ENCODE measurements around the gene RNFT2.

RNFT2 gene

DNA sequence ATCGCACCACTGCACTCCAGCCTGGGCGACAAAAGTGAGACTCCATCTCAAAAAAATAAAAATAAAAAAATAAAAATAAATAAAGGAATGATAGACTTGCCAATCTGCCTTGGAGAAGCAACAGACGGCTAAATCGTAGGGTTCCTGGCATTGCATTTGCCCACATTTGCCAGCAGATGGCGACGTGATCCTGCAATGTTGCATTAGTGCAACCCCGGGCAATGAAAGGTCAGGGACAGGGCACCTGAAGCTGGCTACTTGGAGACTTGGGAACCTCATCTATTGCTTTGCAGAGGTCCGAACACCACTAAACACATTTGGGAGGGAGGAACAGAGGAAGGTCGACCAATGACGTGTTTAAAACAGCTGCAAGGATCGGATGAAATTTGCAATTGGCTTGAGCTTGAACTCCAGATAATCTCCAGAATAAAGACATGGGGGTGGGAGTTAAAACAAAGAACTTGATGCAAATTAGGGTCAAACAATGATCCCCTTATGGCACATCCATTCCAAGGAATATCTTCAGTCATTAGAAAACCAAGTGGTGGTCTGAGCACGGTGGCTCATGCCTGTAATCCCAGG lies 34.8 kb upstream of the RNFT2 start (continued):
- TF ChIP-seq, protein P1, sequence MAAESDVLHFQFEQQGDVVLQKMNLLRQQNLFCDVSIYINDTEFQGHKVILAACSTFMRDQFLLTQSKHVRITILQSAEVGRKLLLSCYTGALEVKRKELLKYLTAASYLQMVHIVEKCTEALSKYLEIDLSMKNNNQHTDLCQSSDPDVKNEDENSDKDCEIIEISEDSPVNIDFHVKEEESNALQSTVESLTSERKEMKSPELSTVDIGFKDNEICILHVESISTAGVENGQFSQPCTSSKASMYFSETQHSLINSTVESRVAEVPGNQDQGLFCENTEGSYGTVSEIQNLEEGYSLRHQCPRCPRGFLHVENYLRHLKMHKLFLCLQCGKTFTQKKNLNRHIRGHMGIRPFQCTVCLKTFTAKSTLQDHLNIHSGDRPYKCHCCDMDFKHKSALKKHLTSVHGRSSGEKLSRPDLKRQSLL (tag by site-specific recombination; IDR thresholded peaks at IDR 0.05), result no peak
- peak; percentile 45; the same call in 1 of the 2 replicates for TF ChIP-seq SP7 (tag by site-specific recombination; IDR thresholded peaks at IDR 0.05)
- TF ChIP-seq, protein P2, sequence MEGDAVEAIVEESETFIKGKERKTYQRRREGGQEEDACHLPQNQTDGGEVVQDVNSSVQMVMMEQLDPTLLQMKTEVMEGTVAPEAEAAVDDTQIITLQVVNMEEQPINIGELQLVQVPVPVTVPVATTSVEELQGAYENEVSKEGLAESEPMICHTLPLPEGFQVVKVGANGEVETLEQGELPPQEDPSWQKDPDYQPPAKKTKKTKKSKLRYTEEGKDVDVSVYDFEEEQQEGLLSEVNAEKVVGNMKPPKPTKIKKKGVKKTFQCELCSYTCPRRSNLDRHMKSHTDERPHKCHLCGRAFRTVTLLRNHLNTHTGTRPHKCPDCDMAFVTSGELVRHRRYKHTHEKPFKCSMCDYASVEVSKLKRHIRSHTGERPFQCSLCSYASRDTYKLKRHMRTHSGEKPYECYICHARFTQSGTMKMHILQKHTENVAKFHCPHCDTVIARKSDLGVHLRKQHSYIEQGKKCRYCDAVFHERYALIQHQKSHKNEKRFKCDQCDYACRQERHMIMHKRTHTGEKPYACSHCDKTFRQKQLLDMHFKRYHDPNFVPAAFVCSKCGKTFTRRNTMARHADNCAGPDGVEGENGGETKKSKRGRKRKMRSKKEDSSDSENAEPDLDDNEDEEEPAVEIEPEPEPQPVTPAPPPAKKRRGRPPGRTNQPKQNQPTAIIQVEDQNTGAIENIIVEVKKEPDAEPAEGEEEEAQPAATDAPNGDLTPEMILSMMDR (tag by site-specific recombination; IDR thresholded peaks at IDR 0.05), result peak; percentile 80
- TF ChIP-seq ZNF610 (tag by site-specific recombination; IDR thresholded peaks at IDR 0.05; ENCODE audit: borderline replicate concordance), result no peak
- TF ChIP-seq BCL11B (tag by site-specific recombination; IDR thresholded peaks at IDR 0.05; ENCODE audit: low read depth), result peak; percentile 50; the same call in 1 of the 2 replicates
- TF ChIP-seq ZNF585B (tag by site-specific recombination; IDR thresholded peaks at IDR 0.05), result no peak
- TF ChIP-seq, protein P3, sequence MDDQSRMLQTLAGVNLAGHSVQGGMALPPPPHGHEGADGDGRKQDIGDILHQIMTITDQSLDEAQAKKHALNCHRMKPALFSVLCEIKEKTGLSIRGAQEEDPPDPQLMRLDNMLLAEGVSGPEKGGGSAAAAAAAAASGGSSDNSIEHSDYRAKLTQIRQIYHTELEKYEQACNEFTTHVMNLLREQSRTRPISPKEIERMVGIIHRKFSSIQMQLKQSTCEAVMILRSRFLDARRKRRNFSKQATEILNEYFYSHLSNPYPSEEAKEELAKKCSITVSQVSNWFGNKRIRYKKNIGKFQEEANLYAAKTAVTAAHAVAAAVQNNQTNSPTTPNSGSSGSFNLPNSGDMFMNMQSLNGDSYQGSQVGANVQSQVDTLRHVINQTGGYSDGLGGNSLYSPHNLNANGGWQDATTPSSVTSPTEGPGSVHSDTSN (CRISPR knock-in tag; IDR thresholded peaks at IDR 0.05), result no peak
- TF ChIP-seq, protein P4, sequence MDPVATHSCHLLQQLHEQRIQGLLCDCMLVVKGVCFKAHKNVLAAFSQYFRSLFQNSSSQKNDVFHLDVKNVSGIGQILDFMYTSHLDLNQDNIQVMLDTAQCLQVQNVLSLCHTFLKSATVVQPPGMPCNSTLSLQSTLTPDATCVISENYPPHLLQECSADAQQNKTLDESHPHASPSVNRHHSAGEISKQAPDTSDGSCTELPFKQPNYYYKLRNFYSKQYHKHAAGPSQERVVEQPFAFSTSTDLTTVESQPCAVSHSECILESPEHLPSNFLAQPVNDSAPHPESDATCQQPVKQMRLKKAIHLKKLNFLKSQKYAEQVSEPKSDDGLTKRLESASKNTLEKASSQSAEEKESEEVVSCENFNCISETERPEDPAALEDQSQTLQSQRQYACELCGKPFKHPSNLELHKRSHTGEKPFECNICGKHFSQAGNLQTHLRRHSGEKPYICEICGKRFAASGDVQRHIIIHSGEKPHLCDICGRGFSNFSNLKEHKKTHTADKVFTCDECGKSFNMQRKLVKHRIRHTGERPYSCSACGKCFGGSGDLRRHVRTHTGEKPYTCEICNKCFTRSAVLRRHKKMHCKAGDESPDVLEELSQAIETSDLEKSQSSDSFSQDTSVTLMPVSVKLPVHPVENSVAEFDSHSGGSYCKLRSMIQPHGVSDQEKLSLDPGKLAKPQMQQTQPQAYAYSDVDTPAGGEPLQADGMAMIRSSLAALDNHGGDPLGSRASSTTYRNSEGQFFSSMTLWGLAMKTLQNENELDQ (tag by site-specific recombination; IDR thresholded peaks at IDR 0.05; ENCODE audit: low read depth), result no peak
- no peak for TF ChIP-seq ZNF768 (tag by site-specific recombination; IDR thresholded peaks at IDR 0.05)
- TF ChIP-seq GLIS2 (tag by site-specific recombination; IDR thresholded peaks at IDR 0.05), result no peak
- TF ChIP-seq ZBTB48 (tag by site-specific recombination; IDR thresholded peaks at IDR 0.05), result peak; percentile 38; the same call in 1 of the 2 replicates
- TF ChIP-seq, protein P5, sequence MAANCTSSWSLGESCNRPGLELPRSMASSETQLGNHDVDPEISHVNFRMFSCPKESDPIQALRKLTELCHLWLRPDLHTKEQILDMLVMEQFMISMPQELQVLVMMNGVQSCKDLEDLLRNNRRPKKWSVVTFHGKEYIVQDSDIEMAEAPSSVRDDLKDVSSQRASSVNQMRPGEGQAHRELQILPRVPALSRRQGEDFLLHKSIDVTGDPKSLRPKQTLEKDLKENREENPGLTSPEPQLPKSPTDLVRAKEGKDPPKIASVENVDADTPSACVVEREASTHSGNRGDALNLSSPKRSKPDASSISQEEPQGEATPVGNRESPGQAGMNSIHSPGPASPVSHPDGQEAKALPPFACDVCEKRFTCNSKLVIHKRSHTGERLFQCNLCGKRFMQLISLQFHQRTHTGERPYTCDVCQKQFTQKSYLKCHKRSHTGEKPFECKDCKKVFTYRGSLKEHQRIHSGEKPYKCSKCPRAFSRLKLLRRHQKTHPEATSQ (tag by site-specific recombination; IDR thresholded peaks at IDR 0.05), result no peak
- TF ChIP-seq ZNF335 (tag by site-specific recombination; conservative IDR thresholded peaks at IDR 0.05), result peak; percentile 53; the same call in 1 of the 2 replicates
- TF ChIP-seq, protein P6, sequence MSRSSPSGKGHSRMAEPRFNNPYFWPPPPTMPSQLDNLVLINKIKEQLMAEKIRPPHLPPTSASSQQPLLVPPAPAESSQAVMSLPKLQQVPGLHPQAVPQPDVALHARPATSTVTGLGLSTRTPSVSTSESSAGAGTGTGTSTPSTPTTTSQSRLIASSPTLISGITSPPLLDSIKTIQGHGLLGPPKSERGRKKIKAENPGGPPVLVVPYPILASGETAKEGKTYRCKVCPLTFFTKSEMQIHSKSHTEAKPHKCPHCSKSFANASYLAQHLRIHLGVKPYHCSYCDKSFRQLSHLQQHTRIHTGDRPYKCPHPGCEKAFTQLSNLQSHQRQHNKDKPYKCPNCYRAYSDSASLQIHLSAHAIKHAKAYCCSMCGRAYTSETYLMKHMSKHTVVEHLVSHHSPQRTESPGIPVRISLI (tag by site-specific recombination; IDR thresholded peaks at IDR 0.05), result no peak
- TF ChIP-seq ZNF114 (tag by site-specific recombination; IDR thresholded peaks at IDR 0.05), result no peak
- TF ChIP-seq, protein P7, sequence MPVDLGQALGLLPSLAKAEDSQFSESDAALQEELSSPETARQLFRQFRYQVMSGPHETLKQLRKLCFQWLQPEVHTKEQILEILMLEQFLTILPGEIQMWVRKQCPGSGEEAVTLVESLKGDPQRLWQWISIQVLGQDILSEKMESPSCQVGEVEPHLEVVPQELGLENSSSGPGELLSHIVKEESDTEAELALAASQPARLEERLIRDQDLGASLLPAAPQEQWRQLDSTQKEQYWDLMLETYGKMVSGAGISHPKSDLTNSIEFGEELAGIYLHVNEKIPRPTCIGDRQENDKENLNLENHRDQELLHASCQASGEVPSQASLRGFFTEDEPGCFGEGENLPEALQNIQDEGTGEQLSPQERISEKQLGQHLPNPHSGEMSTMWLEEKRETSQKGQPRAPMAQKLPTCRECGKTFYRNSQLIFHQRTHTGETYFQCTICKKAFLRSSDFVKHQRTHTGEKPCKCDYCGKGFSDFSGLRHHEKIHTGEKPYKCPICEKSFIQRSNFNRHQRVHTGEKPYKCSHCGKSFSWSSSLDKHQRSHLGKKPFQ (tag by site-specific recombination; IDR thresholded peaks at IDR 0.05), result no peak
- TF ChIP-seq, protein P8, sequence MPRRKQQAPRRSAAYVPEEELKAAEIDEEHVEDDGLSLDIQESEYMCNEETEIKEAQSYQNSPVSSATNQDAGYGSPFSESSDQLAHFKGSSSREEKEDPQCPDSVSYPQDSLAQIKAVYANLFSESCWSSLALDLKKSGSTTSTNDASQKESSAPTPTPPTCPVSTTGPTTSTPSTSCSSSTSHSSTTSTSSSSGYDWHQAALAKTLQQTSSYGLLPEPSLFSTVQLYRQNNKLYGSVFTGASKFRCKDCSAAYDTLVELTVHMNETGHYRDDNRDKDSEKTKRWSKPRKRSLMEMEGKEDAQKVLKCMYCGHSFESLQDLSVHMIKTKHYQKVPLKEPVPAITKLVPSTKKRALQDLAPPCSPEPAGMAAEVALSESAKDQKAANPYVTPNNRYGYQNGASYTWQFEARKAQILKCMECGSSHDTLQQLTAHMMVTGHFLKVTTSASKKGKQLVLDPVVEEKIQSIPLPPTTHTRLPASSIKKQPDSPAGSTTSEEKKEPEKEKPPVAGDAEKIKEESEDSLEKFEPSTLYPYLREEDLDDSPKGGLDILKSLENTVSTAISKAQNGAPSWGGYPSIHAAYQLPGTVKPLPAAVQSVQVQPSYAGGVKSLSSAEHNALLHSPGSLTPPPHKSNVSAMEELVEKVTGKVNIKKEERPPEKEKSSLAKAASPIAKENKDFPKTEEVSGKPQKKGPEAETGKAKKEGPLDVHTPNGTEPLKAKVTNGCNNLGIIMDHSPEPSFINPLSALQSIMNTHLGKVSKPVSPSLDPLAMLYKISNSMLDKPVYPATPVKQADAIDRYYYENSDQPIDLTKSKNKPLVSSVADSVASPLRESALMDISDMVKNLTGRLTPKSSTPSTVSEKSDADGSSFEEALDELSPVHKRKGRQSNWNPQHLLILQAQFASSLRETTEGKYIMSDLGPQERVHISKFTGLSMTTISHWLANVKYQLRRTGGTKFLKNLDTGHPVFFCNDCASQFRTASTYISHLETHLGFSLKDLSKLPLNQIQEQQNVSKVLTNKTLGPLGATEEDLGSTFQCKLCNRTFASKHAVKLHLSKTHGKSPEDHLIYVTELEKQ (tag by site-specific recombination; IDR thresholded peaks at IDR 0.05; ENCODE audit: borderline replicate concordance), result no peak
- TF ChIP-seq ZIC2 (tag by site-specific recombination; IDR thresholded peaks at IDR 0.05), result no peak
- peak; percentile 90 for TF ChIP-seq ZNF2 (tag by site-specific recombination; IDR thresholded peaks at IDR 0.05)
- TF ChIP-seq, protein P9, sequence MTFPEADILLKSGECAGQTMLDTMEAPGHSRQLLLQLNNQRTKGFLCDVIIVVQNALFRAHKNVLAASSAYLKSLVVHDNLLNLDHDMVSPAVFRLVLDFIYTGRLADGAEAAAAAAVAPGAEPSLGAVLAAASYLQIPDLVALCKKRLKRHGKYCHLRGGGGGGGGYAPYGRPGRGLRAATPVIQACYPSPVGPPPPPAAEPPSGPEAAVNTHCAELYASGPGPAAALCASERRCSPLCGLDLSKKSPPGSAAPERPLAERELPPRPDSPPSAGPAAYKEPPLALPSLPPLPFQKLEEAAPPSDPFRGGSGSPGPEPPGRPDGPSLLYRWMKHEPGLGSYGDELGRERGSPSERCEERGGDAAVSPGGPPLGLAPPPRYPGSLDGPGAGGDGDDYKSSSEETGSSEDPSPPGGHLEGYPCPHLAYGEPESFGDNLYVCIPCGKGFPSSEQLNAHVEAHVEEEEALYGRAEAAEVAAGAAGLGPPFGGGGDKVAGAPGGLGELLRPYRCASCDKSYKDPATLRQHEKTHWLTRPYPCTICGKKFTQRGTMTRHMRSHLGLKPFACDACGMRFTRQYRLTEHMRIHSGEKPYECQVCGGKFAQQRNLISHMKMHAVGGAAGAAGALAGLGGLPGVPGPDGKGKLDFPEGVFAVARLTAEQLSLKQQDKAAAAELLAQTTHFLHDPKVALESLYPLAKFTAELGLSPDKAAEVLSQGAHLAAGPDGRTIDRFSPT (tag by site-specific recombination; IDR thresholded peaks at IDR 0.05), result no peak; the same call in 1 of the 2 replicates
- no peak for TF ChIP-seq GLI2 (tag by site-specific recombination; IDR thresholded peaks at IDR 0.05; ENCODE audit: borderline replicate concordance, low read depth)
- no peak for TF ChIP-seq ZNF514 (tag by site-specific recombination; IDR thresholded peaks at IDR 0.05)
